HS-5 (cell line): ENCODE results near the gene NLRP9.

Source experiments
- DNase-seq: peaks from one replicate; pipeline ENCODE4 v3.0.0-alpha.2; 2012; ENCODE audit warnings: low read depth

The NLRP9 gene

GRCh38 chr19:55687281-55688201 lies 50.7 kb downstream of the NLRP9 start:
- no peak for DNase-seq

GRCh38 chr19:55686311-55687050 lies 51.7 kb downstream of the NLRP9 start:
- no peak for DNase-seq

GRCh38 chr19:55685776-55686175 lies 52.4 kb downstream of the NLRP9 start:
- DNase-seq = no peak

- DNase-seq = no peak
Observed at GRCh38 chr19:55684946-55685681, 53.1 kb downstream of the NLRP9 start.

- no peak for DNase-seq
Observed at GRCh38 chr19:55683449-55684261, 54.5 kb downstream of the NLRP9 start.

- no peak for DNase-seq
Observed at GRCh38 chr19:55681131-55682092, 56.8 kb downstream of the NLRP9 start.

GRCh38 chr19:55680339-55681130 lies 57.7 kb downstream of the NLRP9 start:
- no peak for DNase-seq

GRCh38 chr19:55679343-55680257 lies 58.6 kb downstream of the NLRP9 start:
- peak; percentile 43 for DNase-seq

GRCh38 chr19:55678121-55678671 lies 60.0 kb downstream of the NLRP9 start:
- DNase-seq = no peak

GRCh38 chr19:55677572-55678028 lies 60.6 kb downstream of the NLRP9 start:
- no peak for DNase-seq

- no peak for DNase-seq
Observed at GRCh38 chr19:55676889-55677505, 61.2 kb downstream of the NLRP9 start.

GRCh38 chr19:55676383-55676782 lies 61.8 kb downstream of the NLRP9 start:
- DNase-seq = no peak

GRCh38 chr19:55675661-55676354 lies 62.4 kb downstream of the NLRP9 start:
- DNase-seq = no peak

- DNase-seq = peak; percentile 77
Observed at GRCh38 chr19:55674841-55675660, 63.2 kb downstream of the NLRP9 start, which contains the start of gene EPN1. Gene EPN1, plus strand, starts transcription at chr19:55675226. Its CDS starts 3,402 bp downstream, at chr19:55678628.

GRCh38 chr19:55674459-55674840 lies 63.8 kb downstream of the NLRP9 start:
- DNase-seq = no peak

GRCh38 chr19:55673889-55674288 lies 64.3 kb downstream of the NLRP9 start:
- DNase-seq = no peak
